Tibial nerve (tissue), 4 donors: ENCODE measurements around the gene SPATS2L. TPM values are rescaled to one million over a fixed set of nuclear protein-coding genes. Genes with fewer than 3 reads are reported as not detected.

Experiments
- DNase-seq, 2 donors: peaks; one replicate each; pipeline ENCODE4 v3.0.0-alpha.2; 2019; ENCODE audit warnings: low spot score in 2 of 2
- H3K27ac ChIP-seq, 4 donors: fragments of 200-600 bp; sonication (generic) in 3 of 4; one replicate each; pipeline ENCODE4 v1.5.1; 2017 to 2019; ENCODE audit warnings: mild to moderate bottlenecking in 1 of 4
- H3K27me3 ChIP-seq, 2 donors: fragments of 200-600 bp; sonication (generic) in 1 of 2; one replicate each; pipeline versions ENCODE4 v1.5.1 to v1.6.0; 2017 to 2019
- H3K36me3 ChIP-seq, 3 donors: fragments of 200-600 bp; sonication (generic); one replicate each; pipeline ENCODE4 v1.5.1; 2018 to 2019
- H3K4me1 ChIP-seq, 4 donors: fragments of 200-600 bp; sonication (generic) in 3 of 4; one replicate each; pipeline ENCODE4 v1.5.1; 2017 to 2019
- H3K4me3 ChIP-seq, 4 donors: fragments of 200-600 bp; sonication (generic) in 3 of 4; one replicate each; pipeline ENCODE4 v1.5.1; 2017 to 2019; ENCODE audit warnings: mild to moderate bottlenecking in 1 of 4, moderate library complexity in 1 of 4
- H3K9me3 ChIP-seq, 4 donors: fragments of 200-600 bp; sonication (generic) in 3 of 4; one replicate each; pipeline ENCODE4 v1.5.1; 2017 to 2019
- CTCF ChIP-seq, 5 experiments: fragments of 200-600 bp in 3 of 5; fragments of 450-650 bp in 2 of 5; sonication (generic) in 3 of 5; IDR thresholded peaks; one replicate each; pipeline ENCODE4 v1.5.1; 2016 to 2019; ENCODE audit warnings: antibody characterized with exemption in 5 of 5, mild to moderate bottlenecking in 3 of 5, moderate library complexity in 2 of 5
- EP300 ChIP-seq, 2 donors: sonication (generic); formaldehyde crosslinking; IDR thresholded peaks; one replicate each; pipeline ENCODE4 v1.6.1; 2017; ENCODE audit warnings: antibody characterized with exemption in 2 of 2, mild to moderate bottlenecking in 1 of 2
- POLR2A ChIP-seq, 2 donors: fragments of 450-650 bp; IDR thresholded peaks; one replicate each; pipeline ENCODE4 v1.6.1; 2017; ENCODE audit warnings: antibody characterized with exemption in 2 of 2, mild to moderate bottlenecking in 2 of 2, moderate library complexity in 2 of 2
- WGBS, 2 donors: methylation state at CpG; one replicate each; pipeline ENCODE4 v1.1.5; 2018; 5-methylcytosine and 5-hydroxymethylcytosine counted together
- total RNA-seq, 4 donors: library from RNA; depleted of rRNA; stranded (reverse); fragments of >200 nt; gene quantifications; one replicate each; pipeline ENCODE4 v1.1.0, GENCODE V29; 2016

SPATS2L gene
- total RNA-seq, 4 donors from 2014 or later = 50.9 to 74.1 (median 57.2) TPM

GRCh38 chr2:200397785-200398184 is 91.3 kb downstream of the SPATS2L start:
- H3K4me1 ChIP-seq = peaks cover 0 to 18% (median 3%) of the 10 kb centered on the region in 4 donors
- WGBS, 2 donors = 24 to 28% methylated on average over 4 of the region's 4 CpGs
- H3K4me3 ChIP-seq = no peak overlapping the region
- H3K9me3 ChIP-seq = no peaks in the 10 kb centered on the region
- H3K27me3 ChIP-seq = no peaks in the 10 kb centered on the region
- no peak for DNase-seq
- peaks cover 0 to 13% (median 0%) of the 10 kb centered on the region in 3 donors for H3K36me3 ChIP-seq
- TF ChIP-seq EP300 (IDR thresholded peaks at IDR 0.05) (no peak), POLR2A (IDR thresholded peaks at IDR 0.05) (no peak), CTCF (IDR thresholded peaks at IDR 0.05) (no peak)
- peak overlapping the region in 1 of 4 donors; percentile 10 for H3K27ac ChIP-seq

GRCh38 chr2:200399046-200399445 is 92.6 kb downstream of the SPATS2L start:
- 81 to 96% methylated on average over 1 of the region's 1 CpG for WGBS, 2 donors
- H3K4me3 ChIP-seq = no peak overlapping the region

GRCh38 chr2:200399636-200400035 is 93.1 kb downstream of the SPATS2L start:
- WGBS, 2 donors = 98 to 100% methylated on average over 1 of the region's 1 CpG
- no peaks in the 10 kb centered on the region for H3K27me3 ChIP-seq
- TF ChIP-seq EP300 (IDR thresholded peaks at IDR 0.05) = no peak
- H3K4me1 ChIP-seq = peaks cover 0 to 20% (median 3%) of the 10 kb centered on the region in 4 donors
- H3K27ac ChIP-seq = no peak overlapping the region
- H3K4me3 ChIP-seq = no peak overlapping the region
- DNase-seq = no peak
- no peaks in the 10 kb centered on the region for H3K9me3 ChIP-seq
- peaks cover 0 to 18% (median 0%) of the 10 kb centered on the region in 3 donors for H3K36me3 ChIP-seq

More at GRCh38 chr2:200399046-200399445, 92.6 kb downstream of the SPATS2L start:
- TF ChIP-seq CTCF (IDR thresholded peaks at IDR 0.05) = no peak
- TF ChIP-seq EP300 (IDR thresholded peaks at IDR 0.05) = no peak
- no peak for TF ChIP-seq POLR2A (IDR thresholded peaks at IDR 0.05)
- H3K27ac ChIP-seq = no peak overlapping the region
- H3K36me3 ChIP-seq = peaks cover 0 to 13% (median 0%) of the 10 kb centered on the region in 3 donors
- peaks cover 0 to 18% (median 3%) of the 10 kb centered on the region in 4 donors for H3K4me1 ChIP-seq
- H3K9me3 ChIP-seq = no peaks in the 10 kb centered on the region
- no peaks in the 10 kb centered on the region for H3K27me3 ChIP-seq
- no peak for DNase-seq

- TF ChIP-seq CTCF (IDR thresholded peaks at IDR 0.05) (no peak), EP300 (IDR thresholded peaks at IDR 0.05) (peak in 1 of 2 donors; percentile 48)
- peaks cover 0 to 15% (median 0%) of the 10 kb centered on the region in 3 donors for H3K36me3 ChIP-seq
- 82% methylated on average over 4 of the region's 4 CpGs for WGBS, 2 donors
- no peak for DNase-seq
- H3K27me3 ChIP-seq = no peaks in the 10 kb centered on the region
- H3K4me1 ChIP-seq = peaks cover 0 to 39% (median 19%) of the 10 kb centered on the region in 4 donors
- no peaks in the 10 kb centered on the region for H3K9me3 ChIP-seq
- no peak overlapping the region for H3K4me3 ChIP-seq
- no peak overlapping the region for H3K27ac ChIP-seq
Observed at GRCh38 chr2:200403814-200404213, 97.3 kb downstream of the SPATS2L start.

GRCh38 chr2:200404615-200405014 is 98.1 kb downstream of the SPATS2L start:
- TF ChIP-seq POLR2A (IDR thresholded peaks at IDR 0.05) = no peak
- no peak for TF ChIP-seq CTCF (IDR thresholded peaks at IDR 0.05)
- no peak for TF ChIP-seq EP300 (IDR thresholded peaks at IDR 0.05)
- H3K27me3 ChIP-seq = no peaks in the 10 kb centered on the region
- peaks cover 0 to 39% (median 19%) of the 10 kb centered on the region in 4 donors for H3K4me1 ChIP-seq
- H3K36me3 ChIP-seq = peaks cover 0 to 10% (median 0%) of the 10 kb centered on the region in 3 donors
- no peak overlapping the region for H3K4me3 ChIP-seq
- WGBS, 2 donors = 94% methylated on average over 4 of the region's 4 CpGs
- H3K27ac ChIP-seq = no peak overlapping the region
- no peak for DNase-seq
- no peaks in the 10 kb centered on the region for H3K9me3 ChIP-seq
